IMR-90 (cell line): ENCODE data around the gene ASB7. TPM values are rescaled to one million over a fixed set of nuclear protein-coding genes. Genes with fewer than 3 reads are reported as not detected.

Experiments
- ATAC-seq: fragments of 200-7000 bp; cut with Tn5 transposase; 2 replicates; pipeline ENCODE4 v1.9.1; 2020; ENCODE audit warnings: low read depth, mild to moderate bottlenecking, moderate library complexity
- BruUV-seq: library from RNA; stranded (reverse); fragments of 400-500 nt; replicated peaks from 2 replicates; lab custom pipeline; 2021; lab: Mats Ljungman, UMichigan
- CTCF ChIA-PET: fragments of 300-600 bp; formaldehyde crosslinking; extraction: SDS; loops from one replicate; lab custom pipeline; 2021; ENCODE audit warnings: antibody characterized with exemption; lab: Yijun Ruan, JAX
- POLR2A ChIA-PET: fragments of 300-600 bp; sonication (Branson Sonifier 250); formaldehyde crosslinking; loops from one replicate; lab custom pipeline; 2022; ENCODE audit warnings: antibody characterized with exemption; ENCODE audit not compliant: unreplicated experiment; lab: Charles Lee
- DNase-seq: peaks from one replicate; pipeline ENCODE4 v3.0.0; 2013
- H2AFZ ChIP-seq: replicated peaks from 2 replicates; pipeline ENCODE3; 2013; ENCODE audit warnings: low read length, mild to moderate bottlenecking; ENCODE audit not compliant: poor library complexity
- H2AK5ac ChIP-seq: 2 replicates; pipeline ENCODE4 v1.6.1; 2013; ENCODE audit warnings: low read depth, low read length, inconsistent platforms
- H2AK9ac ChIP-seq: replicated peaks from 2 replicates; pipeline ENCODE3; 2013; ENCODE audit warnings: mild to moderate bottlenecking, low read depth, low read length, moderate library complexity; ENCODE audit not compliant: poor library complexity
- H2BK120ac ChIP-seq: 2 replicates; pipeline ENCODE4 v1.6.1; 2013; ENCODE audit warnings: low read depth, low read length, inconsistent platforms
- H2BK15ac ChIP-seq: 3 replicates; pipeline ENCODE4 v1.6.1; 2013; ENCODE audit warnings: low read depth, low read length, inconsistent platforms
- H2BK20ac ChIP-seq: 2 replicates; pipeline ENCODE4 v1.6.1; 2013; ENCODE audit warnings: low read depth, mild to moderate bottlenecking, inconsistent platforms, low read length, moderate library complexity
- H2BK5ac ChIP-seq: 2 replicates; pipeline ENCODE4 v1.6.1; 2013; ENCODE audit warnings: mild to moderate bottlenecking, low read depth, low read length, inconsistent platforms; ENCODE audit not compliant: poor library complexity, severe bottlenecking
- H3K14ac ChIP-seq: replicated peaks from 2 replicates; pipeline ENCODE4 v1.6.1; 2013; ENCODE audit warnings: low read depth, low read length, inconsistent platforms
- H3K18ac ChIP-seq: 2 replicates; pipeline ENCODE4 v1.6.1; 2013; ENCODE audit warnings: low read depth, low read length, control low read depth
- H3K23ac ChIP-seq: 2 replicates; pipeline ENCODE4 v1.6.1; 2013; ENCODE audit warnings: low read depth, low read length, inconsistent platforms
- H3K27ac ChIP-seq: 2 replicates; pipeline ENCODE4 v1.5.1; 2013; ENCODE audit warnings: mild to moderate bottlenecking, control low read depth, low read length; ENCODE audit not compliant: insufficient read depth
- H3K27me3 ChIP-seq: 2 replicates; pipeline ENCODE4 v1.6.1; 2013; ENCODE audit warnings: low read length; ENCODE audit not compliant: control insufficient read depth, insufficient read depth
- H3K36me3 ChIP-seq: 2 replicates; pipeline ENCODE4 v1.6.1; 2013; ENCODE audit warnings: low read length, mixed read lengths; ENCODE audit not compliant: control insufficient read depth, insufficient read depth
- H3K4ac ChIP-seq: 2 replicates; pipeline ENCODE4 v1.6.1; 2013; ENCODE audit warnings: low read depth, low read length, inconsistent platforms
- H3K4me1 ChIP-seq: 2 replicates; pipeline ENCODE4 v1.6.1; 2013; ENCODE audit warnings: low read length, mixed read lengths; ENCODE audit not compliant: control insufficient read depth, insufficient read depth
- H3K4me2 ChIP-seq: 2 replicates; pipeline ENCODE4 v1.6.1; 2013; ENCODE audit warnings: low read depth, mild to moderate bottlenecking, control low read depth, low read length, moderate library complexity
- H3K4me3 ChIP-seq: 2 replicates; pipeline ENCODE4 v1.5.1; 2013; ENCODE audit warnings: low read depth, mild to moderate bottlenecking, control low read depth, low read length, moderate library complexity; ENCODE audit not compliant: insufficient read depth
- H3K56ac ChIP-seq: 2 replicates; pipeline ENCODE4 v1.6.1; 2013; ENCODE audit warnings: low read length, inconsistent platforms; ENCODE audit not compliant: insufficient read depth; ENCODE audit errors: extremely low read depth
- H3K79me1 ChIP-seq, 2 experiments: 2 replicates each; pipeline ENCODE4 v1.6.1; 2013; ENCODE audit warnings: low read length in 2 of 2, inconsistent platforms in 1 of 2, low read depth in 1 of 2
- H3K9ac ChIP-seq: 2 replicates; pipeline ENCODE4 v1.6.1; 2013; ENCODE audit warnings: low read depth, low read length, control low read depth
- H3K9me1 ChIP-seq: 2 replicates; pipeline ENCODE4 v1.6.1; 2013; ENCODE audit warnings: low read length, inconsistent platforms; ENCODE audit not compliant: insufficient read depth
- H3K9me3 ChIP-seq: 2 replicates; pipeline ENCODE4 v1.6.1; 2013; ENCODE audit warnings: low read length; ENCODE audit not compliant: control insufficient read depth, insufficient read depth
- H4K20me1 ChIP-seq: 2 replicates; pipeline ENCODE4 v1.6.1; 2013; ENCODE audit warnings: low read length, inconsistent platforms; ENCODE audit not compliant: insufficient read depth
- H4K5ac ChIP-seq: 2 replicates; pipeline ENCODE4 v1.6.1; 2013; ENCODE audit warnings: mild to moderate bottlenecking, low read depth, low read length, control low read depth
- H4K8ac ChIP-seq, 2 experiments: 2 replicates each; pipeline ENCODE4 v1.6.1; 2013; ENCODE audit warnings: low read depth in 2 of 2, low read length in 2 of 2, control low read depth in 1 of 2, inconsistent platforms in 1 of 2
- H4K91ac ChIP-seq: 2 replicates; pipeline ENCODE4 v1.6.1; 2013; ENCODE audit warnings: low read depth, low read length, inconsistent platforms; ENCODE audit not compliant: insufficient read depth
- CHD1 ChIP-seq: IDR thresholded peaks from 2 replicates; pipeline ENCODE4 v1.6.1; 2012; ENCODE audit warnings: low read depth, low read length, improper control_type of control experiment
- FOS ChIP-seq: fragments of 150-350 bp; IDR thresholded peaks from 2 replicates; pipeline ENCODE4 v1.6.1; 2016; ENCODE audit warnings: low read depth, low read length
- MAZ ChIP-seq: IDR thresholded peaks from 2 replicates; pipeline ENCODE4 v1.6.1; 2012; ENCODE audit warnings: low read depth, mild to moderate bottlenecking, low read length, improper control_type of control experiment, moderate library complexity, borderline replicate concordance
- POLR2A ChIP-seq: IDR thresholded peaks from 2 replicates; pipeline ENCODE4 v1.6.1; 2012; ENCODE audit warnings: mild to moderate bottlenecking, low read depth, low read length
- RAD21 ChIP-seq: IDR thresholded peaks from 2 replicates; pipeline ENCODE4 v1.6.1; 2012; ENCODE audit warnings: low read length, improper control_type of control experiment
- RCOR1 ChIP-seq: IDR thresholded peaks from 2 replicates; pipeline ENCODE4 v1.6.1; 2012; ENCODE audit warnings: mild to moderate bottlenecking, low read length, improper control_type of control experiment; ENCODE audit not compliant: insufficient replicate concordance
- SMC3 ChIP-seq: fragments of 150-350 bp; IDR thresholded peaks from 2 replicates; pipeline ENCODE4 v1.6.1; 2016; ENCODE audit warnings: low read depth, mild to moderate bottlenecking, antibody characterized with exemption, low read length, moderate library complexity
- WGBS, 2 experiments: methylation state at CpG; one replicate each; pipeline versions ENCODE4 v1.1.5 to v1.1.7; 2013; ENCODE audit warnings: missing lambda C conversion rate in 2 of 2; ENCODE audit not compliant: insufficient read length in 1 of 2; ENCODE audit errors: extremely low coverage in 2 of 2; 5-methylcytosine and 5-hydroxymethylcytosine counted together
- dilution Hi-C: fragments of 300-500 bp; cut with HindIII; formaldehyde crosslinking; loops from one replicate; pipeline ENCODE4 v1.14.3; 2018; ENCODE audit warnings: low sequenced_read_pairs; ENCODE audit not compliant: unreplicated experiment
- in situ Hi-C: fragments of 300-500 bp; cut with MboI; formaldehyde crosslinking; loops from 3 replicates; pipeline ENCODE4 v1.14.3; 2019; ENCODE audit warnings: low sequenced_read_pairs, inconsistent platforms, mixed read lengths
- intact Hi-C: fragments of 100-400 bp; cut with micrococcal nuclease; formaldehyde crosslinking; loops from 2 replicates; pipeline ENCODE4 v1.10.0; 2022
- polyA plus RNA-seq, 3 experiments: library from polyadenylated mRNA; depleted of rRNA; stranded (reverse); fragments of >200 nt; gene quantifications; 2 replicates each; pipeline ENCODE4 v1.2.3, GENCODE V29; 2012; ENCODE audit warnings: low replicate concordance in 1 of 3
- total RNA-seq: library from RNA; depleted of rRNA; stranded (reverse); fragments of >200 nt; gene quantifications from 2 replicates; pipeline ENCODE4 v1.2.3, GENCODE V29; 2012

ASB7 gene
- total and polyA plus RNA-seq, 2 of the 4 experiments (the other 2 are of a cell fraction) = 7.7 to 16.7 TPM

- dilution Hi-C loops = no loop called here
- TF ChIP-seq MAZ (no peak), SMC3 (no peak), CHD1 (no peak), RCOR1 (no peak), RAD21 (no peak), FOS (no peak), POLR2A (no peak)
- 94% methylated on average over 6 of the region's 15 CpGs; no CpG with 5 or more reads in 1 of the 2 experiments for WGBS, 2 experiments
Observed at GRCh38 chr15:100671124-100671680, 68.8 kb downstream of the ASB7 start.

More at GRCh38 chr15:100671124-100671680, 68.8 kb downstream of the ASB7 start:
- no peaks in the 10 kb centered on the region for H3K9me3 ChIP-seq
- H2AK9ac ChIP-seq = no peak overlapping the region
- H3K79me1 ChIP-seq = no peaks in the 10 kb centered on the region
- DNase-seq (no peak), ATAC-seq (no peak)
- H3K4me3 ChIP-seq = no peak overlapping the region
- intact Hi-C loops = no loop called here
- no peaks in the 10 kb centered on the region for H3K36me3 ChIP-seq
- no peak overlapping the region for H3K27ac ChIP-seq
- no peak overlapping the region for H3K9ac ChIP-seq
- no peak overlapping the region for H3K23ac ChIP-seq
- peak overlapping the region; percentile 35; the same call in 1 of the 2 replicates for H3K18ac ChIP-seq
- H3K4ac ChIP-seq = peak overlapping the region; percentile 72
- H3K56ac ChIP-seq = no peak overlapping the region
- H3K14ac ChIP-seq = 0 out of 2 replicates have a peak overlapping the region, but pooled peaks have one; percentile 50
- peaks cover 6% of the 10 kb centered on the region; the same call in 1 of the 2 replicates for H3K4me1 ChIP-seq
- H4K91ac ChIP-seq = peak overlapping the region; percentile 70; the same call in 1 of the 2 replicates
- H4K8ac ChIP-seq = peak overlapping the region in 1 of 2 experiments; percentile 55; a peak in 1 of 4 replicates
- no peak overlapping the region for H2AFZ ChIP-seq
- H4K5ac ChIP-seq = no peak overlapping the region; the same call in 1 of the 2 replicates
- no peaks in the 10 kb centered on the region for H3K27me3 ChIP-seq
- no peaks in the 10 kb centered on the region for H4K20me1 ChIP-seq
- peak overlapping the region; percentile 19; the same call in 1 of the 3 replicates for H2BK15ac ChIP-seq
- in situ Hi-C loops = no loop called here
- ChIA-PET POLR2A (no interaction called here), CTCF (interaction anchor here (0.6 to 2.0 kb wide), 11 partner anchors 17 to 336 kb away, joined by 3 to 15 read pairs (median 4); no protein-coding TSS in a partner anchor)
- peaks cover 9% of the 10 kb centered on the region for H3K9me1 ChIP-seq
- no peak overlapping the region for H2BK5ac ChIP-seq
- peak overlapping the region; percentile 54 for H2BK120ac ChIP-seq
- H3K4me2 ChIP-seq = no peak overlapping the region
- no TSS peak for BruUV-seq
- peak overlapping the region; percentile 69 for H2BK20ac ChIP-seq
- H2AK5ac ChIP-seq = peak overlapping the region; percentile 40; the same call in 1 of the 2 replicates
